ENCODE measurements around the gene VPS13D. TPM values are rescaled to one million over a fixed set of nuclear protein-coding genes. Genes with fewer than 3 reads are reported as not detected.

The VPS13D gene
- total and polyA plus RNA-seq, 3 donors from 2014 or later = 51.9 to 125 (median 86.8) TPM

DNA sequence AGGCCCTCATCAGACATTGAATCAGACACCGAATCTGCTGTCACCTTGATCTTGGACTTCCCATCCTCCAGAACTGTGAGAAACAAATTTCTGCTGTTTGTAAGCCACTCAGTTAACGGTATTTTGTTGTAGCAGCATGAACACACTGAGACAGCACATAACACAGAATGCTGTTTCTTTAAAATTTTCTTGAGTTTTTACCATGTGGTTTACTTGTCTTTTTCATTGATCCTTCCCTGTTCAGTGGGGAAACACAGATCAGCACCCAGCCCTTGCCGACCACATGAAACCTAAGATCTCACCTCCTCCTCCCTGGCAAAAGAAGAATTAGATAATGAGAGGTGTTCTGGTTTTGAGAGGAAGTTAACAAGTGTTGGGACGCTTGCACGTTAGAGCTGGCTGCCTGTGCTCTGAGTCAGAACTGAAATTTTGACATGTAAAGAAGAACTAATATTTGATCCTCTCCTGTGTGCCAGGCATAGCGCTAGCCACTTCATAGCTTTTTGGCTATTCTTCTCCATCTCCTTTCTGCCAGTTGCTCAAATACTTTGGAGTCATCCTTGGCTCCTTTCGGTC, 208.6 kb downstream of the VPS13D start:
- no peaks in the 10 kb centered on the region for H3K9me3 ChIP-seq
- H3K27ac ChIP-seq = peak overlapping the region in 1 of 2 donors; percentile 26
- H3K4me1 ChIP-seq = peaks cover 14% of the 10 kb centered on the region
- intact Hi-C loops (cut with DNase I; ENCODE audit: low total_unique reads) = no loop called here
- H3K36me3 ChIP-seq (ENCODE audit: low read depth, missing control alignments) = no peaks in the 10 kb centered on the region
- DNase-seq = no peak
- 86 to 88% methylated on average over 7 of the region's 7 CpGs for WGBS, 2 donors
- H3K4me3 ChIP-seq = no peak overlapping the region
- TF ChIP-seq POLR2A (IDR thresholded peaks at IDR 0.05) = no peak
- TF ChIP-seq, protein P1, sequence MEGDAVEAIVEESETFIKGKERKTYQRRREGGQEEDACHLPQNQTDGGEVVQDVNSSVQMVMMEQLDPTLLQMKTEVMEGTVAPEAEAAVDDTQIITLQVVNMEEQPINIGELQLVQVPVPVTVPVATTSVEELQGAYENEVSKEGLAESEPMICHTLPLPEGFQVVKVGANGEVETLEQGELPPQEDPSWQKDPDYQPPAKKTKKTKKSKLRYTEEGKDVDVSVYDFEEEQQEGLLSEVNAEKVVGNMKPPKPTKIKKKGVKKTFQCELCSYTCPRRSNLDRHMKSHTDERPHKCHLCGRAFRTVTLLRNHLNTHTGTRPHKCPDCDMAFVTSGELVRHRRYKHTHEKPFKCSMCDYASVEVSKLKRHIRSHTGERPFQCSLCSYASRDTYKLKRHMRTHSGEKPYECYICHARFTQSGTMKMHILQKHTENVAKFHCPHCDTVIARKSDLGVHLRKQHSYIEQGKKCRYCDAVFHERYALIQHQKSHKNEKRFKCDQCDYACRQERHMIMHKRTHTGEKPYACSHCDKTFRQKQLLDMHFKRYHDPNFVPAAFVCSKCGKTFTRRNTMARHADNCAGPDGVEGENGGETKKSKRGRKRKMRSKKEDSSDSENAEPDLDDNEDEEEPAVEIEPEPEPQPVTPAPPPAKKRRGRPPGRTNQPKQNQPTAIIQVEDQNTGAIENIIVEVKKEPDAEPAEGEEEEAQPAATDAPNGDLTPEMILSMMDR (IDR thresholded peaks at IDR 0.05) = no peak
- no peaks in the 10 kb centered on the region for H3K27me3 ChIP-seq

DNA sequence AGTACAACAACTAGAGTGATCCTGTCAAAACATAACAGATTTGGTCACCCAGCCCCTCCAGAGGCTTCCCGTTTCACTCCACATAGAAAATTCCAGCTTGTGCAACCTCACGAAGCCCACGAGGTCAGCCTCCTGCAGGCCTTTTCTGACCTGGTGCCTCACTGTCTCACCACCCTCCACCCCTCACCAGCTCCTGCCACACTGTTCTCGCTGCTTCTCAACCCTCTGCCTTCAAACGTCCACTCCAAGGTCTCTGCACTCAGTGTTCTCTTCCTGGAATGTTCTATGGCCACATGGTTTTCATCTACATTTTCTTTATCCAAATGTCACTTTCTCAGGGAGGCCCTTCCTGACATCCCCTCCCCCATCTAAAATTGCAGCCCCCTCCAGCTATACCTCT, 209.2 kb downstream of the VPS13D start:
- 37 to 43% methylated on average over 5 of the region's 5 CpGs for WGBS, 2 donors
- DNase-seq = no peak
- H3K9me3 ChIP-seq = no peaks in the 10 kb centered on the region
- no peaks in the 10 kb centered on the region for H3K36me3 ChIP-seq (ENCODE audit: low read depth, missing control alignments)
- H3K4me1 ChIP-seq = peaks cover 8% of the 10 kb centered on the region
- H3K4me3 ChIP-seq = no peak overlapping the region
- no peaks in the 10 kb centered on the region for H3K27me3 ChIP-seq
- intact Hi-C loops (cut with DNase I; ENCODE audit: low total_unique reads) = no loop called here
- H3K27ac ChIP-seq = peak overlapping the region in 1 of 2 donors; percentile 26
- TF ChIP-seq POLR2A (IDR thresholded peaks at IDR 0.05) = no peak
- TF ChIP-seq, protein P1 (IDR thresholded peaks at IDR 0.05) = no peak

DNA sequence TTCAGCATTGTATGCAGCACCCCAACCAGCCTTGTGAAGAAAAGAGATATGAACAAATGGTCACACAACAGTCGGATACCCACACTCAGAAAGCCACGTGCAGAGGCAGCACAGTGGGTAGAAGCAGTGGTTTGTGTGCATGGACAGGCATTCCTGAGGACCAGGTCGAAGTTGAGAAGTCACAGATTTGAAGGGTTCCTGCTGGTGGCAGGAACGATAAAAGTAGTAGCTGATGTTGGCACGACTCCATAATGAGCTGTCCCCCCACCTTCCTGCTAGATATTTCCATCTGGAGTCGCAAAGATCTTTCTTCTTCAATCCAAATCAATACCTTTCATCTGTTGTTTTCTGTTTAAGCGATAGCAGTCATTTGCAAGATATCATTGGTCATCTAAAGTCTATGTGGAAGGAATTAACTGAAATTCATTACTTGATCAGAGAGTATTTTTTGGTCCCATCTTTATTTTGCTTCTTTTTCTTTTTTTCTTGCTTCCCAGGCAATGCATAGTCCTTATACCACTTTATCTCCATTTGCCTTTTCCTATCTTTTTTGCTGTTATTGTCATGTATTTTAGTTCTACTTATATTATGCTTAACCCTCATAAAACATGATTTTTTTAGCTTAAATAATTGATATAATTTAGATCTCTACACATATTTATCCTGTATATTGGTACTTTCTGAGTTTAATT, 211.7 kb downstream of the VPS13D start:
- Histone ChIP-seq H3K27ac (no peak overlapping the region), H3K36me3 (ENCODE audit: low read depth, missing control alignments) (no peaks in the 10 kb centered on the region), H3K27me3 (no peaks in the 10 kb centered on the region), H3K4me3 (no peak overlapping the region), H3K4me1 (peaks cover 3% of the 10 kb centered on the region), H3K9me3 (no peaks in the 10 kb centered on the region)
- WGBS, 2 donors = 74 to 81% methylated on average over 7 of the region's 7 CpGs
- TF ChIP-seq, protein P1 (IDR thresholded peaks at IDR 0.05) = no peak
- no peak for TF ChIP-seq POLR2A (IDR thresholded peaks at IDR 0.05)
- DNase-seq = no peak
- intact Hi-C loops (cut with DNase I; ENCODE audit: low total_unique reads) = no loop called here

DNA sequence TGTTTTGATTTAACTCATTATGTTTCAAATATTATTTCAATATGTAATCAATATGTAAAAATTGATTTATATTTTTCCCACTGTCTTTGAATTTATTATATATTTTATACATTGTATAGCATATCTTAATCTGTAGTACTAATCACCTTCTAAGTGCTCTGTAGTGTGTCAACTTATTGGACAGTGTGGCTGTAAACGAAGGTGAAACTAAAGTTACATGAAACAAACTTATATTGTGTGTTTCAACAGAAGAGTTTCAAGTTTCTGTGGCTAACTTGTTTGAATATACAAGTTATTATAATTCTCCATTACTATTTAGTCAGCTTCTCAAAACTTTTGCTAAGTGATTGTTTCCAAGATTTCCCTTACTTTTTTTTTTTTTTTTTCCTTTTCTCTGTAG, 212.4 kb downstream of the VPS13D start:
- Histone ChIP-seq H3K27ac (no peak overlapping the region), H3K36me3 (ENCODE audit: low read depth, missing control alignments) (no peaks in the 10 kb centered on the region), H3K27me3 (no peaks in the 10 kb centered on the region), H3K4me3 (no peak overlapping the region), H3K9me3 (no peaks in the 10 kb centered on the region), H3K4me1 (peaks cover 10% of the 10 kb centered on the region)
- DNase-seq = no peak
- WGBS, 2 donors = 66 to 88% methylated on average over 1 of the region's 1 CpG
- intact Hi-C loops (cut with DNase I; ENCODE audit: low total_unique reads) = no loop called here
- TF ChIP-seq, protein P1 (IDR thresholded peaks at IDR 0.05) = no peak
- no peak for TF ChIP-seq POLR2A (IDR thresholded peaks at IDR 0.05)

DNA sequence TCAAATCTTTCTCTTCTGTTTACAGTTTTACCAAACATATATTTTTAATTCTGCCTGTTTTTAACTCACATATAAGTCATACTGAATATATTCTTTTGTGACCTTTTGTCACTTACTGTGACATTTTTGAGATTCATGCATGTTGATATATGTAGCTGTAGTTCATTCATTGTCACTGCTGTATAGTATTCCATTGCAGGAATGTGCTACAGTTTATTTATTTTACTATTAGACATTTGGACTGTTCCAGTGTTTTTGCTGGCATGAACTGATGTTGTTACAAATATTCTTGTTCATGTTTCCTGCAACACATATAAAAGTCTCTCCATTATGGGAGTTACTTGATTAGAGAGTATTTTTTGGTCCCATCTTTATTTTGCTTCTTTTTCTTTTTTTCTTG, 213.3 kb downstream of the VPS13D start:
- Histone ChIP-seq H3K4me1 (peaks cover 19% of the 10 kb centered on the region), H3K27ac (no peak overlapping the region), H3K36me3 (ENCODE audit: low read depth, missing control alignments) (no peaks in the 10 kb centered on the region), H3K9me3 (no peaks in the 10 kb centered on the region), H3K27me3 (no peaks in the 10 kb centered on the region), H3K4me3 (no peak overlapping the region)
- TF ChIP-seq POLR2A (IDR thresholded peaks at IDR 0.05) = no peak
- TF ChIP-seq, protein P1 (IDR thresholded peaks at IDR 0.05) = no peak
- no peak for DNase-seq
- intact Hi-C loops (cut with DNase I; ENCODE audit: low total_unique reads) = no loop called here

Measured in testis (tissue), 3 donors.